HepG2 (cell line): ENCODE results near the gene NBR1. TPM values are rescaled to one million over a fixed set of nuclear protein-coding genes. Genes with fewer than 3 reads are reported as not detected.
A peak's percentile ranks its signal among the peaks of the same experiment; 100 is the strongest.

Experiments used
- ARNT ChIP-seq: fragments of 450-650 bp; IDR thresholded peaks from 2 replicates; pipeline ENCODE4 v1.6.1; 2017
- ATRX ChIP-seq: sonication (generic); formaldehyde crosslinking; IDR thresholded peaks from 2 replicates; pipeline ENCODE4 v1.4.0; 2020; ENCODE audit warnings: missing genetic modification reagents, borderline replicate concordance
- BRCA1 ChIP-seq: sonication (generic); formaldehyde crosslinking; IDR thresholded peaks from 2 replicates; pipeline ENCODE4 v1.4.0; 2020; ENCODE audit warnings: missing genetic modification reagents
- CBFB ChIP-seq: sonication (generic); formaldehyde crosslinking; IDR thresholded peaks from 2 replicates; pipeline ENCODE4 v1.4.0; 2020; ENCODE audit warnings: missing genetic modification reagents
- CERS6 ChIP-seq: sonication (generic); formaldehyde crosslinking; IDR thresholded peaks from 2 replicates; pipeline ENCODE4 v1.5.0; 2020; ENCODE audit warnings: missing genetic modification reagents
- FOXM1 ChIP-seq: sonication (generic); formaldehyde crosslinking; IDR thresholded peaks from 2 replicates; pipeline ENCODE4 v1.5.0; 2020; ENCODE audit warnings: missing genetic modification reagents
- GTF3A ChIP-seq: sonication (generic); formaldehyde crosslinking; conservative IDR thresholded peaks from 2 replicates; pipeline ENCODE4 v1.4.0; 2020; ENCODE audit warnings: mild to moderate bottlenecking, missing genetic modification reagents
- HNF4A ChIP-seq: sonication (generic); formaldehyde crosslinking; IDR thresholded peaks from 2 replicates; pipeline ENCODE4 v1.4.0; 2020; ENCODE audit warnings: missing genetic modification reagents
- JDP2 ChIP-seq: sonication (generic); formaldehyde crosslinking; IDR thresholded peaks from 2 replicates; pipeline ENCODE4 v1.8.1; 2022; ENCODE audit warnings: missing genetic modification reagents, borderline replicate concordance
- MAX ChIP-seq: IDR thresholded peaks from 2 replicates; pipeline ENCODE4 v1.6.1; 2012; ENCODE audit warnings: inconsistent platforms
- PBX2 ChIP-seq: IDR thresholded peaks from 2 replicates; pipeline ENCODE4 v1.6.1; 2016; ENCODE audit warnings: control low read depth
- POLR2G ChIP-seq: fragments of 200-400 bp; formaldehyde crosslinking; IDR thresholded peaks from 2 replicates; pipeline ENCODE4 v1.6.1; 2018; ENCODE audit warnings: mild to moderate bottlenecking, low read depth, low read length, moderate library complexity
- PRPF4 ChIP-seq: fragments of 200-400 bp; formaldehyde crosslinking; IDR thresholded peaks from 2 replicates; pipeline ENCODE4 v1.6.1; 2016; ENCODE audit warnings: low read length, low read depth; ENCODE audit not compliant: poor library complexity, severe bottlenecking
- RAD51 ChIP-seq: fragments of 450-650 bp; IDR thresholded peaks from 2 replicates; pipeline ENCODE4 v1.6.1; 2016; ENCODE audit warnings: borderline replicate concordance
- SIX4 ChIP-seq: sonication (generic); formaldehyde crosslinking; IDR thresholded peaks from 2 replicates; pipeline ENCODE4 v1.4.0; 2020; ENCODE audit warnings: missing genetic modification reagents
- SKIL ChIP-seq: sonication (generic); formaldehyde crosslinking; IDR thresholded peaks from 2 replicates; pipeline ENCODE4 v1.8.0; 2022; ENCODE audit warnings: missing genetic modification reagents, mild to moderate bottlenecking, moderate library complexity, borderline replicate concordance
- SMAD3 ChIP-seq: sonication (generic); formaldehyde crosslinking; IDR thresholded peaks from 2 replicates; pipeline ENCODE4 v1.4.0; 2020; ENCODE audit warnings: missing genetic modification reagents
- ZC3H4 ChIP-seq: sonication (generic); formaldehyde crosslinking; IDR thresholded peaks from 2 replicates; pipeline ENCODE4 v1.4.0; 2020; ENCODE audit warnings: missing genetic modification reagents, borderline replicate concordance
- ZNF12 ChIP-seq: sonication (generic); formaldehyde crosslinking; IDR thresholded peaks from 2 replicates; pipeline ENCODE4 v1.5.0; 2020; ENCODE audit warnings: missing genetic modification reagents
- ZNF160 ChIP-seq: sonication (generic); formaldehyde crosslinking; IDR thresholded peaks from 2 replicates; pipeline ENCODE4 v1.8.0; 2022; ENCODE audit warnings: mild to moderate bottlenecking, inconsistent platforms, missing genetic modification reagents
- ZNF331 ChIP-seq: sonication (generic); formaldehyde crosslinking; IDR thresholded peaks from 2 replicates; pipeline ENCODE4 v1.4.0; 2020; ENCODE audit warnings: missing genetic modification reagents
- ZNF432 ChIP-seq: sonication (generic); formaldehyde crosslinking; IDR thresholded peaks from 2 replicates; pipeline ENCODE4 v1.5.0; 2020; ENCODE audit warnings: missing genetic modification reagents, mild to moderate bottlenecking, borderline replicate concordance
- ZNF709 ChIP-seq: sonication (generic); formaldehyde crosslinking; IDR thresholded peaks from 2 replicates; pipeline ENCODE4 v1.5.0; 2020; ENCODE audit warnings: mild to moderate bottlenecking, missing genetic modification reagents
- ZNF768 ChIP-seq: sonication (generic); formaldehyde crosslinking; IDR thresholded peaks from 2 replicates; pipeline ENCODE4 v1.4.0; 2020; ENCODE audit warnings: missing genetic modification reagents
- polyA plus RNA-seq, 8 experiments: library from polyadenylated mRNA; depleted of rRNA in 3 of 8; stranded (reverse) in 7 of 8; unstranded in 1 of 8; fragments of >200 nt; fragmentation: Illumina TruSeq in 4 of 8; extraction: Trizol in 4 of 8; gene quantifications; 2 replicates each; pipeline versions ENCODE4 v1.2.1 to v1.2.3, GENCODE V29; 2011 to 2016; ENCODE audit warnings: low read depth in 4 of 8, missing spikeins in 1 of 8, mixed read lengths in 1 of 8; ENCODE audit not compliant: insufficient read depth in 1 of 8
- total RNA-seq, 5 experiments: library from RNA; depleted of rRNA; stranded (reverse); fragments of >200 nt; fragmentation: Illumina TruSeq; extraction: Trizol; gene quantifications; 2 replicates each; pipeline ENCODE4 v1.2.3, GENCODE V29; 2016; ENCODE audit warnings: low read depth in 1 of 5
- TF ChIP-seq, protein P1 (sequence below): sonication (generic); formaldehyde crosslinking; IDR thresholded peaks from 2 replicates; pipeline ENCODE4 v1.4.0; 2020; ENCODE audit warnings: missing genetic modification reagents, borderline replicate concordance
- TF ChIP-seq, protein P2 (sequence below): sonication (generic); formaldehyde crosslinking; IDR thresholded peaks from 2 replicates; pipeline ENCODE4 v1.9.0; 2021; ENCODE audit warnings: missing genetic modification reagents, mild to moderate bottlenecking, borderline replicate concordance

NBR1 gene
- total and polyA plus RNA-seq, 2 of the 13 experiments (the other 11 are each of a cell fraction or from before 2014, with no cell fraction given), result 51.7 to 121 TPM

DNA sequence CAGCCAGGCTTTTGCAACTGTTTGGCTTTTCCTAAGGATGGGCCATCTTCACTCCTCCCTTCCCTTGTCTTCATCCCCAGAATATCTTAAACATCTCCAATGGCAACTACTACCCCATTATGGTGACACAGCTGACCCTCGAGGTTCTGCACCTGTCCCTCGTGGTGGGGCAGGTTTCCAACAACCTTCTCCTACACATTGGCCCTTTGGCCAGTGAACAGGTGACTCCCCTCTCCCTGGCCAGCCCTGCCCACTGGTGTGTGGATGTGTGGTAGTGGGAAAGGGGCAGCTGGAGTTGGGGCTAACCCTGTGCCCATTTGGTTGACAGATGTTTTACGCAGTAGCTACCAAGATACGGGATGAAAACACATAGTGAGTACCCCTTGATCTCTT, 45.4 kb downstream of the NBR1 start (continued):
- TF ChIP-seq ZNF709 (CRISPR knock-in tag) (no peak), FOXM1 (peak; percentile 51; the same call in 1 of the 2 replicates), ZNF432 (CRISPR knock-in tag) (no peak), SMAD3 (CRISPR knock-in tag) (no peak), ZNF331 (CRISPR knock-in tag) (no peak; the same call in 1 of the 2 replicates), RAD51 (no peak), CBFB (CRISPR knock-in tag) (no peak), ZNF160 (CRISPR knock-in tag) (no peak), JDP2 (CRISPR knock-in tag) (no peak), GTF3A (CRISPR knock-in tag) (no peak), POLR2G (no peak), ATRX (CRISPR knock-in tag) (no peak), BRCA1 (CRISPR knock-in tag) (no peak), PBX2 (CRISPR knock-in tag) (no peak), SKIL (CRISPR knock-in tag) (no peak), HNF4A (CRISPR knock-in tag) (no peak), ZNF12 (no peak), ARNT (no peak), PRPF4 (no peak), CERS6 (CRISPR knock-in tag) (no peak), ZC3H4 (peak; percentile 36), SIX4 (no peak), MAX (no peak), ZNF768 (CRISPR knock-in tag) (0 out of 2 replicates have a peak, but pooled peaks have one; percentile 11)
- TF ChIP-seq, protein P1, sequence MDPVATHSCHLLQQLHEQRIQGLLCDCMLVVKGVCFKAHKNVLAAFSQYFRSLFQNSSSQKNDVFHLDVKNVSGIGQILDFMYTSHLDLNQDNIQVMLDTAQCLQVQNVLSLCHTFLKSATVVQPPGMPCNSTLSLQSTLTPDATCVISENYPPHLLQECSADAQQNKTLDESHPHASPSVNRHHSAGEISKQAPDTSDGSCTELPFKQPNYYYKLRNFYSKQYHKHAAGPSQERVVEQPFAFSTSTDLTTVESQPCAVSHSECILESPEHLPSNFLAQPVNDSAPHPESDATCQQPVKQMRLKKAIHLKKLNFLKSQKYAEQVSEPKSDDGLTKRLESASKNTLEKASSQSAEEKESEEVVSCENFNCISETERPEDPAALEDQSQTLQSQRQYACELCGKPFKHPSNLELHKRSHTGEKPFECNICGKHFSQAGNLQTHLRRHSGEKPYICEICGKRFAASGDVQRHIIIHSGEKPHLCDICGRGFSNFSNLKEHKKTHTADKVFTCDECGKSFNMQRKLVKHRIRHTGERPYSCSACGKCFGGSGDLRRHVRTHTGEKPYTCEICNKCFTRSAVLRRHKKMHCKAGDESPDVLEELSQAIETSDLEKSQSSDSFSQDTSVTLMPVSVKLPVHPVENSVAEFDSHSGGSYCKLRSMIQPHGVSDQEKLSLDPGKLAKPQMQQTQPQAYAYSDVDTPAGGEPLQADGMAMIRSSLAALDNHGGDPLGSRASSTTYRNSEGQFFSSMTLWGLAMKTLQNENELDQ (CRISPR knock-in tag), result no peak; the same call in 1 of the 2 replicates
- TF ChIP-seq, protein P2, sequence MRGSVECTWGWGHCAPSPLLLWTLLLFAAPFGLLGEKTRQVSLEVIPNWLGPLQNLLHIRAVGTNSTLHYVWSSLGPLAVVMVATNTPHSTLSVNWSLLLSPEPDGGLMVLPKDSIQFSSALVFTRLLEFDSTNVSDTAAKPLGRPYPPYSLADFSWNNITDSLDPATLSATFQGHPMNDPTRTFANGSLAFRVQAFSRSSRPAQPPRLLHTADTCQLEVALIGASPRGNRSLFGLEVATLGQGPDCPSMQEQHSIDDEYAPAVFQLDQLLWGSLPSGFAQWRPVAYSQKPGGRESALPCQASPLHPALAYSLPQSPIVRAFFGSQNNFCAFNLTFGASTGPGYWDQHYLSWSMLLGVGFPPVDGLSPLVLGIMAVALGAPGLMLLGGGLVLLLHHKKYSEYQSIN, result no peak
